A673 (cell line): ENCODE measurements around the gene PYGL. TPM values are rescaled to one million over a fixed set of nuclear protein-coding genes. Genes with fewer than 3 reads are reported as not detected.

Experiments used
- BruUV-seq: library from RNA; stranded (reverse); fragments of 400-500 nt; replicated peaks from 2 replicates; lab custom pipeline; 2021; lab: Mats Ljungman, UMichigan
- CTCF ChIA-PET: fragments of 300-600 bp; sonication (Branson Sonifier 250); formaldehyde crosslinking; loops from one replicate; lab custom pipeline; 2022; ENCODE audit warnings: antibody characterized with exemption; lab: Charles Lee
- POLR2A ChIA-PET: fragments of 300-600 bp; sonication (Branson Sonifier 250); formaldehyde crosslinking; loops from one replicate; lab custom pipeline; 2022; ENCODE audit warnings: antibody characterized with exemption; ENCODE audit not compliant: low non-redundant PET; lab: Charles Lee
- DNase-seq: peaks from one replicate; pipeline ENCODE4 v3.0.0-alpha.2; 2015; ENCODE audit warnings: low spot score
- H3K27ac ChIP-seq: fragments of 200-600 bp; sonication (generic); 2 replicates; pipeline ENCODE4 v1.5.1; 2016; ENCODE audit warnings: mixed run types, low read depth, mild to moderate bottlenecking, mixed read lengths, antibody characterized with exemption, low read length; ENCODE audit not compliant: poor library complexity, severe bottlenecking
- H3K27me3 ChIP-seq: fragments of 200-600 bp; sonication (generic); replicated peaks from 2 replicates; pipeline ENCODE4 v1.6.1; 2017; ENCODE audit warnings: mixed run types, low read depth, mild to moderate bottlenecking, mixed read lengths, antibody characterized with exemption, low read length; ENCODE audit not compliant: insufficient read depth, poor library complexity
- H3K36me3 ChIP-seq: fragments of 200-600 bp; sonication (generic); 2 replicates; pipeline ENCODE4 v1.6.1; 2016; ENCODE audit warnings: mixed run types, mild to moderate bottlenecking, mixed read lengths, antibody characterized with exemption, low read length; ENCODE audit not compliant: insufficient read depth, poor library complexity, severe bottlenecking
- H3K4me1 ChIP-seq: fragments of 200-600 bp; sonication (generic); 2 replicates; pipeline ENCODE4 v1.6.1; 2017; ENCODE audit warnings: mixed run types, mild to moderate bottlenecking, mixed read lengths, antibody characterized with exemption, low read length; ENCODE audit not compliant: insufficient read depth, poor library complexity, severe bottlenecking
- H3K4me3 ChIP-seq: fragments of 200-600 bp; sonication (generic); 2 replicates; pipeline ENCODE4 v1.5.1; 2016; ENCODE audit warnings: low read depth, mixed run types, mild to moderate bottlenecking, mixed read lengths, low read length; ENCODE audit not compliant: poor library complexity, severe bottlenecking
- H3K9me3 ChIP-seq: fragments of 200-600 bp; sonication (generic); 2 replicates; pipeline ENCODE4 v1.6.1; 2016; ENCODE audit warnings: mixed run types, low read depth, mild to moderate bottlenecking, mixed read lengths, antibody characterized with exemption, low read length; ENCODE audit not compliant: poor library complexity, severe bottlenecking
- EZH2 ChIP-seq: fragments of 200-600 bp; sonication (generic); IDR thresholded peaks from 2 replicates; pipeline ENCODE4 v1.6.1; 2017; ENCODE audit warnings: borderline replicate concordance, low read depth, mild to moderate bottlenecking, mixed read lengths, antibody characterized with exemption, low read length; ENCODE audit not compliant: poor library complexity, severe bottlenecking
- intact Hi-C: fragments of 100-400 bp; cut with micrococcal nuclease; formaldehyde crosslinking; loops from one replicate; pipeline ENCODE4 v1.10.0; 2022; ENCODE audit not compliant: unreplicated experiment
- total RNA-seq: library from RNA; stranded (reverse); gene quantifications from 2 replicates; pipeline ENCODE4 v1.2.3, GENCODE V29; 2021
- TF ChIP-seq, protein P1 (sequence below): fragments of 300-800, 200-600 bp; sonication (generic); conservative IDR thresholded peaks from 2 replicates; pipeline ENCODE4 v1.5.1; 2017; ENCODE audit warnings: low read depth, mild to moderate bottlenecking, antibody characterized with exemption, low read length, moderate library complexity, mixed read lengths

PYGL gene
- total RNA-seq, 1 experiment from 2014 or later = 14.2 TPM

DNA sequence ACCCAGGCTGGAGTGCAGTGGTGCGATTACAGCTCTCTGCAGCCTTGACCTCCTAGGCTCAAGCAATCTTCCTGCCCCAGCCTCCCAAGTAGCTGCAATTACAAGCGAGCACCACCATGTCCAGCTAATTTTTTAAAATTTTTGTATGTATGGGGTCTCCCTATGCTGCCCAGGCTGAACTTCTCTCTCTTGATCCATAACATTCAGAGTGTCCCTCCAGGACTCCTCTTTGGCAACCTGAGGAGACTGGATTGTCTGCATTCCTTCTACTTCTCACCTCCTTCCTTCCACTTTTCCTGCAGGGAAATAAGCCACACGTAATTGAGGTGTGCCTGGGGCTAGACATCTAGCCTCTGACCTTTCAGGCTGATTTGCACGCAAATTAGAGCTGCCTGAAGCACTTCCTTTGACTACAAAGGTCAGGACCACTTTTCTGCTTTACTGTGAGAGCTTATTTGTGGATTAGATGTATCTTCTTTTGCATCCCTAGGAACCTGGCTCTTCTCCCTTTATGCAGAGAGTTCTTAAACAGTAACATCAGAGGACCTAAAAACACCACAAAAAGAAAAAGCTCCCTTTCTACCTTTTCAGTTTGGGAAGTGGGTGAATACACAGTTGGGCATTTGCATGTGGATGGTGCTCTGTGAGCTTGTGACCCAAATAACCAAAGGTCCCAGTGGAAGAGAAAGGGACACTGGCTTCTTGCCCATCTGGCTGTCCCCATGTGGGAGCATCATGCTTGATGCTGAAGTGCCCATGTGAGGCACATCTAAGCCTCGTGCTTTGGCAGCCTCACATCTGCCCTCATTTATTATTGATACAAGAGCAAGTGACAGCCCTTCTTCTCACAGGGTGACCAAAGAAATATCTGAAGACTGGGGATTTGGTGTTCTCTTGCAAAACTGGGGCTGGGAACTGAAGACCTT is 33.5 kb downstream of the PYGL start:
- intact Hi-C loops = no loop called here
- H3K27ac ChIP-seq = no peak overlapping the region
- DNase-seq = no peak
- ChIA-PET CTCF (no interaction called here), POLR2A (no interaction called here)
- no peaks in the 10 kb centered on the region for H3K27me3 ChIP-seq
- no peaks in the 10 kb centered on the region for H3K4me1 ChIP-seq
- no peaks in the 10 kb centered on the region for H3K9me3 ChIP-seq
- no peaks in the 10 kb centered on the region for H3K36me3 ChIP-seq
- H3K4me3 ChIP-seq = no peak overlapping the region
- no TSS peak for BruUV-seq
- TF ChIP-seq, protein P1, sequence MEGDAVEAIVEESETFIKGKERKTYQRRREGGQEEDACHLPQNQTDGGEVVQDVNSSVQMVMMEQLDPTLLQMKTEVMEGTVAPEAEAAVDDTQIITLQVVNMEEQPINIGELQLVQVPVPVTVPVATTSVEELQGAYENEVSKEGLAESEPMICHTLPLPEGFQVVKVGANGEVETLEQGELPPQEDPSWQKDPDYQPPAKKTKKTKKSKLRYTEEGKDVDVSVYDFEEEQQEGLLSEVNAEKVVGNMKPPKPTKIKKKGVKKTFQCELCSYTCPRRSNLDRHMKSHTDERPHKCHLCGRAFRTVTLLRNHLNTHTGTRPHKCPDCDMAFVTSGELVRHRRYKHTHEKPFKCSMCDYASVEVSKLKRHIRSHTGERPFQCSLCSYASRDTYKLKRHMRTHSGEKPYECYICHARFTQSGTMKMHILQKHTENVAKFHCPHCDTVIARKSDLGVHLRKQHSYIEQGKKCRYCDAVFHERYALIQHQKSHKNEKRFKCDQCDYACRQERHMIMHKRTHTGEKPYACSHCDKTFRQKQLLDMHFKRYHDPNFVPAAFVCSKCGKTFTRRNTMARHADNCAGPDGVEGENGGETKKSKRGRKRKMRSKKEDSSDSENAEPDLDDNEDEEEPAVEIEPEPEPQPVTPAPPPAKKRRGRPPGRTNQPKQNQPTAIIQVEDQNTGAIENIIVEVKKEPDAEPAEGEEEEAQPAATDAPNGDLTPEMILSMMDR = no peak
- TF ChIP-seq EZH2 = no peak

DNA sequence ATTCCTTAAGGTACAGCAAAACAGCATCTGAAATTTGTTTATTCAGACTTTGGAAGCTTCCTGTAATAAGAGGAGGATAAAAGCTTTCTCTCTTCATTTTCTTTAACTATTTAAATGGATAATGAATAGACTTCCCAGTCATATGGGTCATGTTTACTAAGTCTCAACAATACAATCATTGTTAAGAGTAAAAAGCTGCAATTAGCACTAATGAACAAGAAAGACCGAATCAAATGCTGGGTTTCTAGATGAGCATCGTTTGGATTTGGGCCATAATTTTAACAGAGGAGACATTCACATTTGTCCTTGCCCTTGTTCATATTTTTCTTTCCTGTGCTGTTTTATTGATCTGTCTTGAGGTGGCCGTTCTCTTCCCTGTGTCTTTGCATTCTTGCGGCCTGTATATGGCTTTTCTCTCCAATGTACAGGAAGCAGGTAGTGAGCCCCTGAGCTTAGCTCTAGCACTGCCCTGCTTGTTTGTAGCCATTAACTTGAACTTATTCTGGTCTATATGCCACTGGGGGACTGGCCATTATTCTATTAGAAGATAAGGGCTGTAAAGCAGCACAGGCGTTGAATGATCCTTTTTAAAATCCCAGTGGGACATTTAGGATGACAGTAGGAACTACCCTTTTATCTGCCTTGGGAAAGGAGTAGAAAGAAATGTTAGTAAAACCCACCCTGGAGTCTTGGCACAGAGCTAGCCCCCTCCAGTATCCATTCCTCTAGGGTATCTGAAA is 37.8 kb downstream of the PYGL start:
- intact Hi-C loops = no loop called here
- no peak for TF ChIP-seq EZH2
- TF ChIP-seq, protein P1 = no peak
- Histone ChIP-seq H3K4me3 (no peak overlapping the region), H3K27me3 (no peaks in the 10 kb centered on the region), H3K9me3 (no peaks in the 10 kb centered on the region), H3K27ac (no peak overlapping the region), H3K4me1 (no peaks in the 10 kb centered on the region), H3K36me3 (no peaks in the 10 kb centered on the region)
- ChIA-PET POLR2A (no interaction called here), CTCF (no interaction called here)
- BruUV-seq = no TSS peak
- DNase-seq = peak; percentile 4

DNA sequence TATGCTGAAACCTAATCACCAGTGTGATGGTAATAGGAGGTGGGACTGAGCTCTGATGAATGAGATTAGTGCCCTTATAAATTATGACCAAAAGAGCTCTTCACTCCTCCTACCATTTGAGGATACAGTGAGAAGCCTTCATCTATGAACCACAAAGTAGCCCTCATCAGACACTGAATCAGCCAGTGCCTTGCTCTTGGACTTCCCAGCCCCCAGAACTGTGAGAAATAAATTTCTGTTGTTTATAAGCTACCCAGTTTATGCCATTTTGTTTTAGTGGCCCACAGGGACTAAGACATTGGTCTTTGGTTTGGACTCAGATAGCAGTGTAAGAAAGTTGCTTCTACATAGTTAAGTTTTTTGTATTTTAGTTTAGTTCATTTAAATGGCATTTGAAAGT is 39.6 kb downstream of the PYGL start:
- ChIA-PET CTCF (no interaction called here), POLR2A (no interaction called here)
- BruUV-seq = no TSS peak
- H3K4me3 ChIP-seq = no peak overlapping the region
- TF ChIP-seq, protein P1 = no peak
- TF ChIP-seq EZH2 = no peak
- H3K27ac ChIP-seq = no peak overlapping the region
- H3K4me1 ChIP-seq = no peaks in the 10 kb centered on the region
- intact Hi-C loops = no loop called here
- no peak for DNase-seq
- no peaks in the 10 kb centered on the region for H3K36me3 ChIP-seq
- no peaks in the 10 kb centered on the region for H3K9me3 ChIP-seq
- no peaks in the 10 kb centered on the region for H3K27me3 ChIP-seq
